ENCODE data around the gene LMBRD2.
"Not testable (repeated sequence)": the region's sequence is repeated elsewhere in the genome, so short reads cannot be mapped to it uniquely, and the experiment has no call there.

LMBRD2 gene

GRCh38 chr5:36161361-36161760, 9.7 kb upstream of the LMBRD2 start:
- DNase-seq (ENCODE audit: low spot score), result no peak

- DNase-seq (ENCODE audit: low spot score), result no peak
These were observed 8.9 kb upstream of the LMBRD2 start for GRCh38 chr5:36160617-36161016.

- no peak for DNase-seq (ENCODE audit: low spot score)
These were observed 6.5 kb upstream of the LMBRD2 start for GRCh38 chr5:36158144-36158543.

DNA sequence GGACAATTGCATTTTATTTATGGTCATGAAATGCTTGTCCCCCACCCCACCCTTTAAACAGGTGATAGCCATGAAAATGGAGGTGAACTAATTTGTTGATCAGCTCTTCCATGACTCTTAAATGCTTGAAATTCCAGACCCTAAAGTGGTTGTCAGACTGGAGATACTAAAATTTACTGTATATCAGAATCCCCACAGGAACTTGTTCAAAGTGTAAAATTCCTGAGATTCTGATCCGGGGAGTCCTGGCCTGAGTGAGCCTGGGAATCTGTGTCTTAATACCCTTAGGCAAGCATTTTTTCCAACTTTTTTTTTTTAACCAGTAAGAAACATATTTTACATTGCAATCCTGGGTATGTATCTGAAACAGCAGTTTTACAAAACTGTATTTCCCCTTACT, 4.9 kb upstream of the LMBRD2 start:
- no peak for DNase-seq (ENCODE audit: low spot score)

- no peak for DNase-seq (ENCODE audit: low spot score)
These were observed 4.5 kb upstream of the LMBRD2 start for GRCh38 chr5:36156121-36156601.

DNA sequence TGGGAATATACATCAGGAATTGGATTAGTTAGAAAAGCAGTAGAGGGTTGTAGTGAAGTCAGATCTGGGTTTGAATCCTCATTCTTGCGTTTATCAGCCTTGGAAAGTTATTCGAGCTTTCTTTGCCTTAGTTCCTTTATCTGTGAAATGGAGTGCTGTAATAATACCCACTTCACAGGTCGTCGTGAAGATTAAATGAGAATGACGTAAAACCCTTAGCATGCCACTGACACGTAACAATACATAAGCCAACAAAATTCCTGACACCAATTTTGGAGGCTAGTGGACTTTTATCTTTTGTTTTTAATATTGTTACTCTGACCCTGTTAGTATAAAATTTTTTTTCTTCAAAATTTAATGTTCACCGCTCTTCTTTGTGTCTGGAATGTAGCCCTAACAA, 3.6 kb upstream of the LMBRD2 start:
- no peak for DNase-seq (ENCODE audit: low spot score)

GRCh38 chr5:36153726-36154125, 2.0 kb upstream of the LMBRD2 start:
- no peak for DNase-seq (ENCODE audit: low spot score)

DNA sequence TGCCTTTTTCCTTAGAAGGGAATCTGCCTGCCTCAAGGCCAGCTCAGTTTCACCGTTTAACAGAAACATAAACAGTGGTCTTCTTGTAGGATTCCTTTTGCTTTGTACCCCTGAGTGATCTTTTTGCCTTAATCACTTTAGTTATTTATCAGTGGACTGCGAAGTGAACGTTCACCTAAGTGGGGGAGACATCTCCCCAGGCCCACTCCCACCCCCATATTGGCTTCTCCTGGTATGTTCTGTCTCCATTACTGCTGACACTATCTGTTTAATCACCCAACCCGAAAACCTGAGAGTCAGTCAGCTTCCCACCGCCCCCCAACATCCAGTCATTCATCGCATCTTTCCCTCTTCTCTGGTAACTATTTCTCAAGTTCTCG, 1.6 kb upstream of the LMBRD2 start:
- DNase-seq (ENCODE audit: low spot score), result no peak

- DNase-seq (ENCODE audit: low spot score), result no peak
These were observed 924 bp upstream of the LMBRD2 start for GRCh38 chr5:36152324-36153297.

GRCh38 chr5:36150676-36151433, 832 bp downstream of the LMBRD2 start:
- peak; percentile 45 for DNase-seq (ENCODE audit: low spot score)

- no peak for DNase-seq (ENCODE audit: low spot score)
These were observed 4.0 kb downstream of the LMBRD2 start for GRCh38 chr5:36147681-36148080.

- DNase-seq (ENCODE audit: low spot score), result no peak
These were observed 5.3 kb downstream of the LMBRD2 start for GRCh38 chr5:36146390-36146789.

GRCh38 chr5:36145311-36145710, 6.4 kb downstream of the LMBRD2 start:
- no peak for DNase-seq (ENCODE audit: low spot score)

GRCh38 chr5:36138900-36139683, 12.6 kb downstream of the LMBRD2 start:
- DNase-seq (ENCODE audit: low spot score), result no peak

- DNase-seq (ENCODE audit: low spot score), result no peak
These were observed 15.1 kb downstream of the LMBRD2 start for GRCh38 chr5:36136581-36136980.

GRCh38 chr5:36135988-36136387, 15.7 kb downstream of the LMBRD2 start:
- no peak for DNase-seq (ENCODE audit: low spot score)

GRCh38 chr5:36133009-36133408, 18.7 kb downstream of the LMBRD2 start:
- DNase-seq (ENCODE audit: low spot score), result not testable (repeated sequence)

- DNase-seq (ENCODE audit: low spot score), result not testable (repeated sequence)
These were observed 22.0 kb downstream of the LMBRD2 start for GRCh38 chr5:36129666-36130065.

GRCh38 chr5:36128795-36129194, 22.9 kb downstream of the LMBRD2 start:
- DNase-seq (ENCODE audit: low spot score), result no peak

GRCh38 chr5:36125868-36126267, 25.8 kb downstream of the LMBRD2 start:
- no peak for DNase-seq (ENCODE audit: low spot score)

- no peak for DNase-seq (ENCODE audit: low spot score)
These were observed 40.4 kb downstream of the LMBRD2 start for GRCh38 chr5:36111238-36111637.

All from hematopoietic multipotent progenitor cell treated with erythropoietin and hydrocortisone succinate and interleukin-3 and kit ligand, for 17 days (in vitro differentiated cells).